ENCODE measurements around the gene KIR2DL1.
"Not testable (repeated sequence)": the region's sequence is repeated elsewhere in the genome, so short reads cannot be mapped to it uniquely, and the experiment has no call there.

DNA sequence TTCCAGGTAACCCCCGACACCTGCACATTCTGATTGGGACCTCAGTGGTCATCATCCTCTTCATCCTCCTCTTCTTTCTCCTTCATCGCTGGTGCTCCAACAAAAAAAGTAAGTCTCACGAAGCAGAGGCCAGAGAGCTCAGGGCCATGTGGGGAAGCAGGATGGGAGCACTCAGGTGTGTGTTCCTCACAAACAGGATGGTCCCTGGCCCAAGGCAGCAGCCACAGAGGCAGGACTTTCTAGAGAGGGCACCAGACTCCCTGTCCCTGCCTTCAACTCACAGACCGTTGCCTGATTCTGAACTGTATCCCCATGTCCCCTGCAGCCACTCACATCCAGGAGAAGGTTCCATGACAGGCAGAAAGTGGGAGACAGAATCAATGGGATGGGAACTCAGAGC, 13.3 kb downstream of the KIR2DL1 start:
- TF ChIP-seq SIN3A (IDR thresholded peaks at IDR 0.05; ENCODE audit: low read depth, low read length); CTCF (IDR thresholded peaks at IDR 0.05 in 2 of 3, conservative IDR thresholded peaks at IDR 0.05 in 1 of 3; ENCODE audit: control insufficient read depth in 2 of 3, extremely low read depth in 1 of 3, insufficient read depth in 1 of 3, low read depth in 3 of 3, low read length in 3 of 3); EZH2 (IDR thresholded peaks at IDR 0.05; ENCODE audit: borderline replicate concordance, control insufficient read depth, low read depth, low read length); CHD4 (IDR thresholded peaks at IDR 0.05); EP300 (IDR thresholded peaks at IDR 0.05; ENCODE audit: borderline replicate concordance in 1 of 2, control insufficient read depth in 1 of 2, low read depth in 2 of 2, low read length in 2 of 2); NBN (IDR thresholded peaks at IDR 0.05); RBBP5 (conservative IDR thresholded peaks at IDR 0.05); POLR2A (IDR thresholded peaks at IDR 0.05; ENCODE audit: low read depth, low read length); TBL1XR1 (IDR thresholded peaks at IDR 0.05; ENCODE audit: low read depth, low read length); SMAD1 (IDR thresholded peaks at IDR 0.05; ENCODE audit: low read depth, partially characterized antibody); MTA3 (IDR thresholded peaks at IDR 0.05; ENCODE audit: borderline replicate concordance, low read length); BCL11A (IDR thresholded peaks at IDR 0.05; ENCODE audit: low read depth, low read length): not testable (repeated sequence)
- TF ChIP-seq, protein P1, sequence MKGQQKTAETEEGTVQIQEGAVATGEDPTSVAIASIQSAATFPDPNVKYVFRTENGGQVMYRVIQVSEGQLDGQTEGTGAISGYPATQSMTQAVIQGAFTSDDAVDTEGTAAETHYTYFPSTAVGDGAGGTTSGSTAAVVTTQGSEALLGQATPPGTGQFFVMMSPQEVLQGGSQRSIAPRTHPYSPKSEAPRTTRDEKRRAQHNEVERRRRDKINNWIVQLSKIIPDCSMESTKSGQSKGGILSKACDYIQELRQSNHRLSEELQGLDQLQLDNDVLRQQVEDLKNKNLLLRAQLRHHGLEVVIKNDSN (IDR thresholded peaks at IDR 0.05; ENCODE audit: borderline replicate concordance, extremely low read length, insufficient read depth, low read depth, low read length) = not testable (repeated sequence)
